ENCODE data around the gene KIAA1549.

KIAA1549 gene

DNA sequence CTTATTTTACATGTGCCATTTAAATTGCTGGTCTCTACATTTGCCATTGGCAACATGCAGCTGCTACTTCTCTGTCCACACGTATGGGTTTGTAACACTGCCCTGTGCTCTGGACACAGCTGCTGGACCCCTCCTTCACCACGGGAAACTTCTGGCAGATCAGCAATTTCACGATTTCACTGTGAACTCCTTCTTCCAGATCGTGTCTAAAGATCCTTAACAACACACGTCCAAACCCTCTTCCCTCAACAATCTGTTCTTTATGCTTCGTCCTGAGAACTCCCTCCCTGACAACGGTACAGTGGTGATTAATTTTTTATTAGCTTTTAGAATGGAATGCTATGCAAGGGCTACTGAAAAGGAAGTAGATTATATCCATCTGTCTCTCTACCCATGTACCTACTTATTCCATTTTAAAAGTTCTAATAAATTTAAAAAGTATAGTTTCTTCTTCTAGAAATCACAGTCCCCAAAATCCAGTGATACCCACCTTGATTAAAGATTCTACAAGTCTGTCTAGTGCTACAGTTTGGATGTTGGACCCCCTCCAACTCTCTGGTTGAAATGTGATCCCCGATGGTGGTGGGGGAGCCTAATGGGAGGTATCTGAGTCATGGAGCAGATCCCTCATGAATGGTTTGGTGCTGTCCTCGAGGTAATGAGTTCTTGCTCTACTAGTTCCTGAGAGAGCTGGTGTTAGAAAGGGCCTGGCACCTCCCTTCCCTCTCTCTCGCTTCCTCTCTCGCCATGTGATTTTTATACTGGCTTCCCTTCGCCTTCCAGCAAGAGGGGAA is 81.0 kb downstream of the KIAA1549 start:
- Histone ChIP-seq H3K36me3 (ENCODE audit: insufficient read depth) (no peaks in the 10 kb centered on the region), H2AFZ (ENCODE audit: low read depth) (no peak overlapping the region), H3K79me2 (ENCODE audit: insufficient read depth, low read depth) (no peaks in the 10 kb centered on the region), H3K9ac (no peak overlapping the region), H3K27me3 (ENCODE audit: insufficient read depth, low read depth) (no peaks in the 10 kb centered on the region), H3K4me3 (IDR thresholded peaks at IDR 0.05; ENCODE audit: insufficient read depth, low read depth, low read length) (no peak overlapping the region), H3K27ac (no peak overlapping the region), H3K4me1 (ENCODE audit: low read depth, poor library complexity, severe bottlenecking) (no peaks in the 10 kb centered on the region), H4K20me1 (ENCODE audit: insufficient read depth) (no peaks in the 10 kb centered on the region), H3K4me2 (no peak overlapping the region)
- no peak for TF ChIP-seq CTCF (conservative IDR thresholded peaks at IDR 0.05; ENCODE audit: low read depth, low read length)

DNA sequence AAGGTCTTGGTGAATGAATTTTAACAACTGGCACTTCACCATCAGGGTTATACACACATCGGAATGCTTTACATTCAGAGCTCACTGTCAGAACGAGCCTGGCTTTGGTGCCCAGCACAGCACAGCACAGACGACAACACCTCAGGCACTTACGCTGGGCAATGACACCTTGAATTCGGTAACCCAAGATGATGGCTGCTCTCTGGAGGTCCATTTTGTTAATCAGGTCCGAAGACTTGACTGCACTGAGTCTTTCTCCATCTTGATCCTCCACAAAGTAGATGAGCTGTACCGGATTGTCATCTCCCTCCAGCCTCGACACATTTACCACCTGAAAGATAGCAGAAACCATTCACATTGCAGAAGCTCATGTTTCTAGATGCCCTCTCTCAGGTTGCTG is 82.4 kb downstream of the KIAA1549 start:
- no peak for TF ChIP-seq CTCF (conservative IDR thresholded peaks at IDR 0.05; ENCODE audit: low read depth, low read length)
- H4K20me1 ChIP-seq (ENCODE audit: insufficient read depth): no peaks in the 10 kb centered on the region
- H3K79me2 ChIP-seq (ENCODE audit: insufficient read depth, low read depth): no peaks in the 10 kb centered on the region
- no peak overlapping the region for H3K9ac ChIP-seq
- H3K36me3 ChIP-seq (ENCODE audit: insufficient read depth): no peaks in the 10 kb centered on the region
- H3K4me1 ChIP-seq (ENCODE audit: low read depth, poor library complexity, severe bottlenecking): no peaks in the 10 kb centered on the region
- H3K27me3 ChIP-seq (ENCODE audit: insufficient read depth, low read depth): no peaks in the 10 kb centered on the region
- no peak overlapping the region for H2AFZ ChIP-seq (ENCODE audit: low read depth)
- no peak overlapping the region for H3K27ac ChIP-seq
- no peak overlapping the region for H3K4me3 ChIP-seq (IDR thresholded peaks at IDR 0.05; ENCODE audit: insufficient read depth, low read depth, low read length)
- H3K4me2 ChIP-seq: no peak overlapping the region

DNA sequence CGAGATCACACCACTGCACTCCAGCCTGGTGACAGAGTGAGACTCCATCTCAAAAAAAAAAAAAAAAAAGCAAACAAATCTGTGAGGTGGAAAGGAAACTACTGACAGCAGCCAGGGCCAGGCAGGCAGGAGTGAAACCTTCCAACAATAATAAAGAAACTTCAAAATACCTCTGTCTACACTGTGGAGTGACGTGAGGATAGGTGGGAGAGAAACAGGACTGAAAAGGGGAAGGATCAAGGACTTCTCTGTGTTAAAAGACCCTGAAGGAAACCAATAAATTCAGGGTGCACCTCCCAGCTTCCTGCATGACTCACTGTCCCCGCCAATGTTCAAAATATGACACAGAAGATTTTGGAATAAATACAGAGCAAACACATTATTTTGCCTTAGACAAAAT is 82.9 kb downstream of the KIAA1549 start:
- Histone ChIP-seq H3K4me3 (IDR thresholded peaks at IDR 0.05; ENCODE audit: insufficient read depth, low read depth, low read length) (no peak overlapping the region), H3K27me3 (ENCODE audit: insufficient read depth, low read depth) (no peaks in the 10 kb centered on the region), H2AFZ (ENCODE audit: low read depth) (no peak overlapping the region), H3K4me2 (no peak overlapping the region), H3K9ac (no peak overlapping the region), H3K36me3 (ENCODE audit: insufficient read depth) (no peaks in the 10 kb centered on the region), H4K20me1 (ENCODE audit: insufficient read depth) (no peaks in the 10 kb centered on the region), H3K4me1 (ENCODE audit: low read depth, poor library complexity, severe bottlenecking) (no peaks in the 10 kb centered on the region), H3K27ac (no peak overlapping the region), H3K79me2 (ENCODE audit: insufficient read depth, low read depth) (no peaks in the 10 kb centered on the region)
- TF ChIP-seq CTCF (conservative IDR thresholded peaks at IDR 0.05; ENCODE audit: low read depth, low read length): no peak

GRCh38 chr7:138895679-138896078 is 85.5 kb downstream of the KIAA1549 start:
- no peak overlapping the region for H2AFZ ChIP-seq (ENCODE audit: low read depth)
- H3K4me1 ChIP-seq (ENCODE audit: low read depth, poor library complexity, severe bottlenecking): no peaks in the 10 kb centered on the region
- H3K9ac ChIP-seq: no peak overlapping the region
- no peaks in the 10 kb centered on the region for H3K27me3 ChIP-seq (ENCODE audit: insufficient read depth, low read depth)
- no peaks in the 10 kb centered on the region for H4K20me1 ChIP-seq (ENCODE audit: insufficient read depth)
- no peak for TF ChIP-seq CTCF (conservative IDR thresholded peaks at IDR 0.05; ENCODE audit: low read depth, low read length)
- H3K4me2 ChIP-seq: no peak overlapping the region
- H3K4me3 ChIP-seq (IDR thresholded peaks at IDR 0.05; ENCODE audit: insufficient read depth, low read depth, low read length): no peak overlapping the region
- H3K36me3 ChIP-seq (ENCODE audit: insufficient read depth): no peaks in the 10 kb centered on the region
- no peak overlapping the region for H3K27ac ChIP-seq
- H3K79me2 ChIP-seq (ENCODE audit: insufficient read depth, low read depth): no peaks in the 10 kb centered on the region

All from KMS-11 (cell line).